Measurements from ENCODE around the gene MIDN.

Gene MIDN

GRCh38 chr19:1220976-1221903 lies 27.1 kb upstream of the MIDN start:
- peak; percentile 71 for DNase-seq (ENCODE audit: low spot score)

GRCh38 chr19:1221904-1222255 lies 26.5 kb upstream of the MIDN start:
- DNase-seq (ENCODE audit: low spot score) = no peak

DNA sequence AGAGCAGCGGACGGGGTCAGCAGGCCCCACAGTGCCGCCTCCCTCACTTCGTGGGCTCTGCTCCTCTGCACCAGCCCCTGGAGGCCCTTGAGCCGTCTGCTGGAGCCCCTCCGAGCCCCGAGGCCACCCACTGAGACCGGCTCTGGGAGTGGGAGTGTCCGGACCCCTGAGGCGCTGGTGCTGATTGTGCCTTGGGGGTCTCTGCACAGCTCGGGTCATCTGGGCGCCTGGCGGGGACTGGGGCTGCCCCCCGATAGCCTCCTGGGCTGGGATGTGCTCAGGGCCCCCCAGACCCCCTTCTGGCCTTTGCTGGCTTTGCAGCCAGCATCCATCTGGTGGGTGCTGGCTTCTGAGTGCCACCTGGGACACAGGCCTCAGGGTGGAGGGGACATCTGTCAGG lies 26.0 kb upstream of the MIDN start:
- DNase-seq (ENCODE audit: low spot score) = no peak

DNA sequence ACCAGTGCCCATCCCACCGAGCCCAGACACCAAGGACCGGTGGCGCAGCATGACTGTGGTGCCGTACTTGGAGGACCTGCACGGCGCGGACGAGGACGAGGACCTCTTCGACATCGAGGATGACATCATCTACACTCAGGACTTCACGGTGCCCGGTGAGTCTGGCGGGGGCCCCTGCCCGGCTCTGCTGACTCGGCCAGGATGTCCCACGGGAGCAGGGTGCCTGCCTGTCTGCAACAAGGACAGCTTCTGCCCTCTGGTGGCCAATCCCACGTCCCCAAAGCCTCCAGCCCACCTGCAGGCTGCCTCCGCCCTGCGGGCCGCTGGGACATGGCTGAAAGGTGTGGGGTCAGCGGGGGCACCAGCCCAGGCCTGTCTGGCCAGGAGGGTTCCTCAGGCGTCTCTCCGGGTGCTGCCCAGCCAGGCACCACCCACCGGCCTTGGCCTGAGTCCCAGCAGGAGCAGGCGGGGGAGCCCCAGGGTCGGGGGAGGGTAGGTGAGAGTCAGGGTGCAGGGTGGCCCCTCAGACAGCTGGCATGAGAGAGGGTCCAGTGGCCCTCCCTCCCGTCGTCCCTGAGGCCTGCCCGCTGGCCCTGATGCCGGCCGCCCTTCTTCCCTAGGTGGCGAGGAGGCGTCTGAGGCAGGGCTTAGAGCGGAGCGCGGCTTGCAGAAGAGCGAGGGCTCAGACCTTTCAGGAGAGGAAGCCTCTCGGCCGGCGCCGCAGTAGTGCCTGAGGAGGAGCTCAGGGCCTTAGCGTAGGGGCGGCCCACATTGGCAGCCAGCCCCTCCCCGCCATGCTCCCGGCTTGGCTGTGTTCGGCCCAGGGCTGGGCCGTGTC lies 25.1 kb upstream of the MIDN start:
- DNase-seq (ENCODE audit: low spot score) = peak; percentile 69

- no peak for DNase-seq (ENCODE audit: low spot score)
Observed at GRCh38 chr19:1224047-1224825, 24.1 kb upstream of the MIDN start.

DNA sequence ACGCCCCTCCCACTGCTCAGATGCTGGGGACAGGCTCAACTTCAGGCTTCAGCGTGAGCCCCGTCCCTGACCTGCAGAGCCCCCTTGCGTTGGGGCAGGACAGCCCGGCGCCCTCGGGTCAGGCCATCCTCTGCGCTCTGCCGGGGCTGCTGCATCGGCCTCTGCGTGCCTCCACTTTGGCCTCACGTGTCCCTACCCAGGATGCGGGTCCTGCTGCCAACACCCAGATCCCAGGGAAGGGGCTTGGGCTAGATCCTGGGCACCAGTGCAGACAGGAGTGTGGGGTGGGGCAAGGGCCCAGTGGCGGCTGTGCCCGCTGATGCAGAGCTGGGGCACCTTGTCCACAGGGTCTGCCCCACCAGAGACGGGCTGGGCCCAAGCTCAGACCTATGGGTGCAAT lies 23.5 kb upstream of the MIDN start:
- no peak for DNase-seq (ENCODE audit: low spot score)

- no peak for DNase-seq (ENCODE audit: low spot score)
Observed at GRCh38 chr19:1225440-1226226, 22.8 kb upstream of the MIDN start.

DNA sequence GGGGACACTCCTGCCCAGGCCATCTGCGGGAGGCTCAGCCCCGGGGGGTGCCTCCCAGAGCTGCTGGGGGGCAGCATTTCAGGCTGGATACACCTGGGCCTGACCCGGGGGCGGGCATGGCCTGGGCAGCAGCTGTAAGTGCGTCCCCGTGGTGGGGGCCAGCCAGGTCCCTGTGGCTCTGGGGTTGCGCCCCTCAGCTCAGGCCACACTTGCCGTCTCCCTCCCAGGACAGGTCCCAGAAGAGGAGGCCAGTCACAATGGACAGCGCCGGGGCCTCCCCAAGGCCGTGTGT lies 22.2 kb upstream of the MIDN start:
- no peak for DNase-seq (ENCODE audit: low spot score)

DNA sequence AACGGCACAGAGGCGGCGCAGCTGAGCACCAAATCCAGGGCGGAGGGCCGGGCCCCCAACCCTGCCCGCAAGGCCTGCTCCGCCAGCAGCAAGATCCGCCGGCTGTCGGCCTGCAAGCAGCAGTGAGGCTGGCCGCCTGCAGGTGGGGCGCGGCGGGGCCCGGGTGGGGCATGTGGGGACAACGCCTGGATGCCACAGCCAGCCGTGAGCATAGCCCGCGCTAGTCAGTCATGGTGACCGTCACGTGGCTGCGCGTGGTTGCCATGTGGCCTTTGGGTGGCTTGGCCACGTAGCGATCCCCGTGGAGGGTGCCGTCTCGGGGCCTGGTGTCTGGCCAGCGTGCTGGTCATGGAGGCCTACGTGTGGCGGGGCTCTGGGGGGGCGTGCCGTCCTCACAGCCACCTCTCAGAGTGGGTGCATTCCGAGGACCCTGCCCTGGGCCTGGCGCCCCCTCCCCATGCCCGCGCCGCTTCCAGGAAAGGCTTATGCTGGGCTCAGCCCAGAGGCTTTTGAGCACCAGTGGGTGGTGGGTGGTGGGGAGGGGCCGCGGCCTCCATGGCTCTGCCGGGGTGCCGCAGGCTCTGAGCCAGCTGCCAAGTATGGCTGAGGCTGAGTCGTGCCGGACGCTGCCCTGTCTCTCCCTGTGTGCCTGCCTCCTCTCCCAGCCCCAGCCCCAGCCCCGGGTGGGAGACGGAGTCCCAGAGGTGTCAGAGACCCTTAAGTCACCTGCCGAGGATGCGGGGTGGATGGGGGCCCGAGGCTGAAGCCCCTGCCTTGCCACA lies 21.7 kb upstream of the MIDN start:
- DNase-seq (ENCODE audit: low spot score) = no peak

- no peak for DNase-seq (ENCODE audit: low spot score)
Observed at GRCh38 chr19:1227304-1228054, 20.9 kb upstream of the MIDN start.

DNA sequence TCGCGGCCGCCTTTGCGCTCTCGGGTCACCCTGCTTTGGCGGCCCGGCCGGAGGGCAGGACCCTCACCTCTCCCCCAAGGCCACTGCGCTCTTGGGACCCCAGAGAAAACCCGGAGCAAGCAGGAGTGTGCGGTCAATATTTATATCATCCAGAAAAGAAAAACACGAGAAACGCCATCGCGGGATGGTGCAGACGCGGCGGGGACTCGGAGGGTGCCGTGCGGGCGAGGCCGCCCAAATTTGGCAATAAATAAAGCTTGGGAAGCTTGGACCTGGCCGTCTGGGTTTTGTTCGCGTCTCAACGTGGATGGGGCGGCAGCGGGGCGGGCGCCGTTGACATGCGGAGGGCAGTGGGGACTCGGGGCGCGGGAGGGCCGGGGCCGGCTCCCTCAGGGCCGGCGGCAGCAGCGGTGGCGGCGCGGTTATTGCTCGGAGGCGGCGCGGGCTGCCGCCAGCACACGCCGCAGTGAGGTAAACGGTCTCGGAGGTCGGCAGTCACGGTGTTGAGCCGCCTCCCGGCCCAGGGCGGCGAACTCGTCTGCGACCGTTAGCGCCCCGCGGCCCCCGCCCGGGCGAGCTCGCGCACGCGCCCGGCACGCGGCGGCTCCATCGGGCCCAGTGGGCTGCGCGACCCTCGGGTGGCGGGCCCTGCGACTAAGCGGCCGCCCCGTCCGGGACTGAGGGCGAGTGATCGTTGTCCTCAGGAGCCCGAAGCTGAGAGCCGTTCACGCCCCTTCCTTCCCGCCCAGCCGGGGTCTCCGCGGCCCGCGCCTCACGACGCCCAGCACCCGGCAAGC lies 20.0 kb upstream of the MIDN start:
- DNase-seq (ENCODE audit: low spot score) = no peak

DNA sequence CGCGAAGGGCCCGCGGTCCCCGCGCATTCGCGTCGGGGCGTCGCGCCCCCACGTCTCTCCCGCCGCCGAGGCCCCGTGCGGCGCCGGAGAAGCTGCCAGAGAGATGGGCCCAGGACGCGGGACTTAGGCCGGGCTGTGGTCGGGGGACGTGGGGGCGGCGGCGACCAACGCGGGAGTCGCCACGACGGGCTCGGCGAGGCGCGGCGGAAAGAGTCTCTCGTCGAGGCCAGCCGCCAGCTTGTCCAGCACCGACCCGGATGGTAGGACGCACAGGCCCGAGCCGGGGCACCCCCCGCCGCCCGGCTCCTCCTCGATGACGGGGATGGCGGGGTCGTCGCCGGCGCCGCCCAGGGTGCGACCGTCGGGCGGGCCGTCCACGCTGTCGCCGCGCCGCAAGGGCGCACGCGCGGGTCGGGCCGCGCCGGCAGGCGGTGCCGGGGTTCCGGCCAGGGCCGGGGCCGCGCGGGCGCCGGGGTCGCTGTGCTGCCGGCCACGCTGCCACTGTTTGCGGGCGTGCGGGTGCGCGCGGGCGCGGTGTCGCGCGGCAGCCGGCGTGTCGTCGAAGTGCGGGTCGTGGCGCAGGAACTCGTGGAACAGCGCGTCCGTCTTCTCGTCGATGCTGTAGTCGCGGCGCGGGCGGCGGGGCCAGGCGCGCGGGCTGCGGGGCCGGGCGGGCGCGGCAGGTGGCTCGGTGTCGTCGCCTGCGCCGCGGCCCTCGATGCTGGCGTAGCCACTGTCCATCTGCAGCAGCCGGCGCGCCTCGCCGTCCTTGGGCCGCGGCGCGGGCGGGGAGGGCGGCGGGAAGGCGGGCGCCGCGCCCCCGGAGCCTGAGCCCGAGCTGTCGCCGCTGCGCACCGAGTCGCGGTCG lies 19.1 kb upstream of the MIDN start:
- no peak for DNase-seq (ENCODE audit: low spot score)

- no peak for DNase-seq (ENCODE audit: low spot score)
Observed at GRCh38 chr19:1229924-1230782, 18.2 kb upstream of the MIDN start.

DNA sequence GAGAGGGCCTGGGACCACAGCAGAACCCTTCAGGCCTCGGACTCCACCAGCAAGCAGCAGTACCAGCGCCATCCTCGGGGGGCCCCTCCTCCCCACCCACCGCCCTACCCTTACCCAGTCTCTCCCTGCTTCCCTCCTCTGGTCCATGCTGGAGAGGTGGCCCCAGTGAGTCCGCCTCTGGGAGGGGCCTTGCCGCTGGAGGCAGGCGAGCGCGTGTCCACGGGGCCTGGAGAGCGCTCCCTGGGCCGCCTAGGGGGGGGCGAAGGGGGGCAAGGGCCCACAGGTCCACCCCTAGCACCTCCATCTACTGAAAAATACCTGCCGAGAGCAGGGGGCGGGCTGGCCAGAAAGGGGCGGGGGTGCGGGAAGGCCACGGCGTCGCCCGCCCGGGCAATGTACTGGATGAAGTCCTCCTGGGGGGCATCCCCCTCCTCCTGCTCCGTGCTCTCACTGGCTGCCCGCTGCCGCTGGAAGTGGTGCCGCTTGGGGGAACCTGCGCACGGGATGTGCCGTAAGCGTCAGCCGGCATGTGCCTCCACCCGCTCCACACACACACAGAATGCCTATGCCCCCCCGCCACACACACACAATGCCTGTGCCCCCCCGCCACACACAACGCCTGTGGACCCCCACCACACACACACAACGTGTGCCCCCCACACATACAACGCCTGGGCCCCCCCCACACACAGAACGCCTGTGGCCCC lies 17.4 kb upstream of the MIDN start:
- DNase-seq (ENCODE audit: low spot score) = no peak

GRCh38 chr19:1231729-1232637 lies 16.4 kb upstream of the MIDN start:
- DNase-seq (ENCODE audit: low spot score) = no peak

GRCh38 chr19:1232652-1233072 lies 15.7 kb upstream of the MIDN start:
- peak; percentile 39 for DNase-seq (ENCODE audit: low spot score)
